ENCODE measurements around the gene TENM3. TPM values are rescaled to one million over a fixed set of nuclear protein-coding genes. Genes with fewer than 3 reads are reported as not detected.

The TENM3 gene
- total and polyA plus RNA-seq, 10 of the 15 experiments (the other 5 are each of a cell fraction or from before 2014, with no cell fraction given) = 0.01 to 1.7 (median 0.08) TPM; not detected in 2

GRCh38 chr4:182818926-182819730 is 575.9 kb downstream of the TENM3 start (continued):
- TF ChIP-seq REST (IDR thresholded peaks at IDR 0.05; ENCODE audit: low read depth, low read length) = no peak
- TF ChIP-seq NR2C2 (IDR thresholded peaks at IDR 0.05; ENCODE audit: borderline replicate concordance, control insufficient read depth, insufficient read length, low read depth) = no peak

- WGBS (ENCODE audit: insufficient coverage, insufficient replicate concordance, low lambda C conversion rate, missing lambda C conversion rate) = 47% methylated on average over 7 of the region's 7 CpGs
- no peak overlapping the region for H3K4me3 ChIP-seq
- ATAC-seq (no peak), DNase-seq (ENCODE audit: low read depth, low spot score) (no peak), FAIRE-seq (no peak)
- SMC1A ChIA-PET (ENCODE audit: uncharacterized antibody, unreplicated experiment) = interaction anchor here (1.1 kb wide), 1 partner anchor 9 kb away, joined by 3 read pairs; no protein-coding TSS in a partner anchor
- H3K27ac ChIP-seq (ENCODE audit: control insufficient read depth, insufficient read depth) = no peak overlapping the region
- intact Hi-C loops (cut with micrococcal nuclease; ENCODE audit: unreplicated experiment) = no loop called here
- no peaks in the 10 kb centered on the region for H3K27me3 ChIP-seq (replicated peaks in 1 of 2; ENCODE audit: control insufficient read depth in 2 of 2, insufficient read depth in 2 of 2, low read length in 1 of 2)
- H3K4me1 ChIP-seq (ENCODE audit: control insufficient read depth, insufficient read depth, low read length) = peaks cover 6% of the 10 kb centered on the region; the same call in 1 of the 2 replicates
- H2AFZ ChIP-seq (ENCODE audit: control insufficient read depth, low read depth, low read length) = no peak overlapping the region
- POLR2A ChIA-PET = interaction anchor here (1.1 kb wide), 1 partner anchor 48 kb away, joined by 3 read pairs; no protein-coding TSS in a partner anchor
- RAD21 ChIA-PET (ENCODE audit: unreplicated experiment) = no interaction called here
- CTCF ChIA-PET = no interaction called here
- in situ Hi-C loops (cut with MboI) = no loop called here
- no peaks in the 10 kb centered on the region for H4K20me1 ChIP-seq (ENCODE audit: control insufficient read depth, insufficient read depth)
- H3K36me3 ChIP-seq (ENCODE audit: control insufficient read depth in 2 of 2, insufficient read depth in 2 of 2, low read length in 1 of 2) = no peaks in the 10 kb centered on the region
- H3K9ac ChIP-seq (ENCODE audit: control insufficient read depth, insufficient read depth, low read length) = no peak overlapping the region
- H3K9me3 ChIP-seq (replicated peaks; ENCODE audit: control insufficient read depth, insufficient read depth, low read length) = no peaks in the 10 kb centered on the region
- BruUV-seq (replicated peaks) = no TSS peak
- H3K4me2 ChIP-seq (ENCODE audit: control insufficient read depth, insufficient read depth) = no peak overlapping the region
- no peaks in the 10 kb centered on the region for H3K79me2 ChIP-seq (ENCODE audit: control insufficient read depth, insufficient read depth, low read length)
- TF ChIP-seq KLF5 (IDR thresholded peaks at IDR 0.05; ENCODE audit: partially characterized antibody) (no peak), CHD1 (IDR thresholded peaks at IDR 0.05; ENCODE audit: low read depth, low read length) (no peak), EZH2 (IDR thresholded peaks at IDR 0.05; ENCODE audit: borderline replicate concordance, control insufficient read depth, low read depth, low read length) (no peak), ZBTB33 (IDR thresholded peaks at IDR 0.05) (no peak), HSF1 (IDR thresholded peaks at IDR 0.05; ENCODE audit: low read depth, low read length) (no peak), ZNF24 (IDR thresholded peaks at IDR 0.05) (no peak), STAT3 (IDR thresholded peaks at IDR 0.05; ENCODE audit: low read depth, low read length) (no peak), POLR2A (IDR thresholded peaks at IDR 0.05; ENCODE audit: low read depth, low read length) (no peak), ZNF274 (IDR thresholded peaks at IDR 0.05; ENCODE audit: insufficient read depth, insufficient read length) (no peak), NFYB (IDR thresholded peaks at IDR 0.05; ENCODE audit: insufficient read depth, low read depth, low read length) (no peak), HDGF (IDR thresholded peaks at IDR 0.05) (no peak), IRF4 (IDR thresholded peaks at IDR 0.05; ENCODE audit: low read depth, low read length) (no peak), ETV6 (conservative IDR thresholded peaks at IDR 0.05 in 1 of 2, IDR thresholded peaks at IDR 0.05 in 1 of 2; ENCODE audit: borderline replicate concordance in 1 of 2, low read depth in 1 of 2) (no peak), CREM (IDR thresholded peaks at IDR 0.05; ENCODE audit: low read depth) (no peak)
Observed at GRCh38 chr4:182819751-182820150, 576.5 kb downstream of the TENM3 start.

Data from GM12878 (cell line).